Type B pancreatic cell (in vitro differentiated cells): ENCODE data around the gene SYNM. TPM values are rescaled to one million over a fixed set of nuclear protein-coding genes. Genes with fewer than 3 reads are reported as not detected.

Experiments used
- DNase-seq: peaks from one replicate; pipeline ENCODE4 v3.0.0; 2021; ENCODE audit warnings: mixed read lengths; ENCODE audit not compliant: unreplicated experiment; ENCODE audit errors: extremely low spot score
- H3K27ac Mint-ChIP-seq: 2 replicates; pipeline ENCODE4 v1.8.0; 2021; ENCODE audit warnings: mild to moderate bottlenecking, mixed read lengths
- H3K27me3 Mint-ChIP-seq: 2 replicates; pipeline ENCODE4 v1.8.0; 2021; ENCODE audit warnings: mixed read lengths
- H3K36me3 Mint-ChIP-seq: 2 replicates; pipeline ENCODE4 v1.8.0; 2021; ENCODE audit warnings: mixed read lengths
- H3K4me1 Mint-ChIP-seq: one replicate; pipeline ENCODE4 v1.8.0; 2021; ENCODE audit warnings: mixed read lengths; ENCODE audit not compliant: unreplicated experiment
- H3K4me3 Mint-ChIP-seq: 2 replicates; pipeline ENCODE4 v1.8.0; 2021; ENCODE audit warnings: mild to moderate bottlenecking, mixed read lengths
- H3K9me3 Mint-ChIP-seq: 2 replicates; pipeline ENCODE4 v1.8.0; 2021; ENCODE audit warnings: mixed read lengths
- CTCF ChIP-seq: fragments of 200-600 bp; sonication (generic); conservative IDR thresholded peaks from 2 replicates; pipeline ENCODE4 v1.5.0; 2021; ENCODE audit warnings: antibody characterized with exemption, mild to moderate bottlenecking
- total RNA-seq: library from RNA; stranded (reverse); gene quantifications from 2 replicates; pipeline ENCODE4 v1.2.1, GENCODE V29; 2021; ENCODE audit warnings: low replicate concordance

SYNM gene
- total RNA-seq, 1 donor from 2014 or later, result 4.1 TPM

GRCh38 chr15:99180086-99180963, 75.4 kb downstream of the SYNM start:
- H3K36me3 Mint-ChIP-seq, result peaks cover 9% of the 10 kb centered on the region
- H3K4me1 Mint-ChIP-seq, result peaks cover 33% of the 10 kb centered on the region
- H3K27me3 Mint-ChIP-seq, result no peaks in the 10 kb centered on the region
- TF ChIP-seq CTCF, result no peak
- H3K4me3 Mint-ChIP-seq, result no peak overlapping the region
- no peaks in the 10 kb centered on the region for H3K9me3 Mint-ChIP-seq
- no peak overlapping the region for H3K27ac Mint-ChIP-seq
- no peak for DNase-seq

- TF ChIP-seq CTCF, result no peak
- Mint-ChIP-seq H3K4me1 (peaks cover 33% of the 10 kb centered on the region), H3K4me3 (no peak overlapping the region), H3K9me3 (no peaks in the 10 kb centered on the region), H3K27ac (no peak overlapping the region), H3K27me3 (no peaks in the 10 kb centered on the region), H3K36me3 (peaks cover 13% of the 10 kb centered on the region)
- DNase-seq, result no peak
These were observed 76.1 kb downstream of the SYNM start for GRCh38 chr15:99180964-99181306.

- H3K27me3 Mint-ChIP-seq, result no peaks in the 10 kb centered on the region
- H3K4me3 Mint-ChIP-seq, result no peak overlapping the region
- peaks cover 33% of the 10 kb centered on the region for H3K4me1 Mint-ChIP-seq
- no peak overlapping the region for H3K27ac Mint-ChIP-seq
- DNase-seq, result no peak
- TF ChIP-seq CTCF, result no peak
- no peaks in the 10 kb centered on the region for H3K9me3 Mint-ChIP-seq
- H3K36me3 Mint-ChIP-seq, result peaks cover 13% of the 10 kb centered on the region
These were observed 76.7 kb downstream of the SYNM start for GRCh38 chr15:99181545-99181971.

GRCh38 chr15:99182791-99183190, 77.9 kb downstream of the SYNM start:
- DNase-seq, result no peak
- TF ChIP-seq CTCF, result no peak
- Mint-ChIP-seq H3K36me3 (peaks cover 17% of the 10 kb centered on the region), H3K27ac (no peak overlapping the region), H3K4me3 (no peak overlapping the region), H3K4me1 (peaks cover 33% of the 10 kb centered on the region), H3K27me3 (no peaks in the 10 kb centered on the region), H3K9me3 (no peaks in the 10 kb centered on the region)

Other genes starting within 250 kb of the SYNM start
- gene PGPEP1L, start 97.3 kb upstream of the SYNM start, total RNA-seq, result not detected in 2 replicates
- 18.8 and 26.4 TPM in 2 replicates for gene TTC23, start 144.5 kb downstream of the SYNM start, total RNA-seq
- 26.9 and 27.0 TPM in 2 replicates for gene LRRC28, start 146.4 kb downstream of the SYNM start, total RNA-seq